GM19467 (cell line): ENCODE measurements around the gene ARFGAP3.

Source experiments
- ATAC-seq: cut with Tn5 transposase; IDR thresholded peaks from one replicate; pipeline ENCODE4 v1.9.1; 2021; ENCODE audit warnings: mild to moderate bottlenecking, moderate library complexity; ENCODE audit not compliant: unreplicated experiment

Gene ARFGAP3

GRCh38 chr22:42865536-42865935, 8.5 kb upstream of the ARFGAP3 start:
- ATAC-seq: no peak

GRCh38 chr22:42863349-42863961, 6.4 kb upstream of the ARFGAP3 start:
- no peak for ATAC-seq

- no peak for ATAC-seq
Measured at GRCh38 chr22:42862045-42862734, 5.1 kb upstream of the ARFGAP3 start.

GRCh38 chr22:42860968-42861367, 3.9 kb upstream of the ARFGAP3 start:
- no peak for ATAC-seq

GRCh38 chr22:42857845-42858481, 890 bp upstream of the ARFGAP3 start:
- ATAC-seq: no peak

GRCh38 chr22:42856179-42856864, 751 bp downstream of the ARFGAP3 start:
- peak; percentile 23 for ATAC-seq

- ATAC-seq: no peak
Measured at GRCh38 chr22:42855721-42856120, 1.4 kb downstream of the ARFGAP3 start.

GRCh38 chr22:42855211-42855610, 1.9 kb downstream of the ARFGAP3 start:
- no peak for ATAC-seq

GRCh38 chr22:42848941-42849550, 8.0 kb downstream of the ARFGAP3 start:
- no peak for ATAC-seq

GRCh38 chr22:42847110-42847509, 10.0 kb downstream of the ARFGAP3 start:
- ATAC-seq: no peak

GRCh38 chr22:42844756-42845155, 12.3 kb downstream of the ARFGAP3 start:
- no peak for ATAC-seq

GRCh38 chr22:42842658-42843370, 14.3 kb downstream of the ARFGAP3 start:
- ATAC-seq: no peak

- ATAC-seq: no peak
Measured at GRCh38 chr22:42841444-42841843, 15.6 kb downstream of the ARFGAP3 start.

GRCh38 chr22:42837556-42837955, 19.5 kb downstream of the ARFGAP3 start:
- ATAC-seq: no peak

GRCh38 chr22:42836026-42836425, 21.0 kb downstream of the ARFGAP3 start:
- no peak for ATAC-seq

GRCh38 chr22:42834177-42834949, 22.7 kb downstream of the ARFGAP3 start:
- no peak for ATAC-seq

- ATAC-seq: no peak
Measured at GRCh38 chr22:42833104-42833503, 24.0 kb downstream of the ARFGAP3 start.

- ATAC-seq: no peak
Measured at GRCh38 chr22:42831712-42832111, 25.4 kb downstream of the ARFGAP3 start.

GRCh38 chr22:42830161-42830560, 26.9 kb downstream of the ARFGAP3 start:
- ATAC-seq: no peak

GRCh38 chr22:42829302-42829701, 27.8 kb downstream of the ARFGAP3 start:
- ATAC-seq: no peak
